Measurements from ENCODE around the gene WNT3.

Gene WNT3

GRCh38 chr17:46774108-46774737 lies 44.3 kb downstream of the WNT3 start:
- no peak for TF ChIP-seq CTCF (IDR thresholded peaks at IDR 0.05)
- TF ChIP-seq ZFX (IDR thresholded peaks at IDR 0.05; ENCODE audit: borderline replicate concordance), result no peak
- no peak overlapping the region for H3K27ac ChIP-seq

GRCh38 chr17:46773676-46774075 lies 44.8 kb downstream of the WNT3 start:
- no peak for TF ChIP-seq ZFX (IDR thresholded peaks at IDR 0.05; ENCODE audit: borderline replicate concordance)
- TF ChIP-seq CTCF (IDR thresholded peaks at IDR 0.05), result no peak
- no peak overlapping the region for H3K27ac ChIP-seq

- peak overlapping the region; percentile 65; the same call in 1 of the 2 replicates for H3K27ac ChIP-seq
- TF ChIP-seq CTCF (IDR thresholded peaks at IDR 0.05), result no peak
- no peak for TF ChIP-seq ZFX (IDR thresholded peaks at IDR 0.05; ENCODE audit: borderline replicate concordance)
These were observed 45.3 kb downstream of the WNT3 start for GRCh38 chr17:46773221-46773605.

GRCh38 chr17:46772475-46773220 lies 45.8 kb downstream of the WNT3 start:
- TF ChIP-seq ZFX (IDR thresholded peaks at IDR 0.05; ENCODE audit: borderline replicate concordance), result no peak
- no peak for TF ChIP-seq CTCF (IDR thresholded peaks at IDR 0.05)
- peak overlapping the region; percentile 65 for H3K27ac ChIP-seq

- TF ChIP-seq ZFX (IDR thresholded peaks at IDR 0.05; ENCODE audit: borderline replicate concordance) (no peak), CTCF (IDR thresholded peaks at IDR 0.05) (no peak)
- H3K27ac ChIP-seq, result peak overlapping the region; percentile 65
These were observed 46.7 kb downstream of the WNT3 start for GRCh38 chr17:46771561-46772474.

- TF ChIP-seq CTCF (IDR thresholded peaks at IDR 0.05) (no peak), ZFX (IDR thresholded peaks at IDR 0.05; ENCODE audit: borderline replicate concordance) (no peak)
- peak overlapping the region; percentile 65 for H3K27ac ChIP-seq
These were observed 47.5 kb downstream of the WNT3 start for GRCh38 chr17:46770818-46771560.

Measured in 22Rv1 (cell line).